AG09309 (cell line): ENCODE results near the gene TMPRSS11A.

Source experiments
- DNase-seq: peaks from one replicate; pipeline ENCODE4 v3.0.0-alpha.2; 2010; ENCODE audit warnings: low read depth
- H3K4me3 ChIP-seq: 2 replicates; pipeline ENCODE4 v1.5.1; 2011; ENCODE audit warnings: mild to moderate bottlenecking, low read depth, low read length, moderate library complexity; ENCODE audit not compliant: control insufficient read depth
- TF ChIP-seq, protein P1 (sequence below): IDR thresholded peaks from 2 replicates; pipeline ENCODE4 v1.5.1; 2011; ENCODE audit warnings: mild to moderate bottlenecking, low read depth, low read length, inconsistent platforms; ENCODE audit not compliant: insufficient read depth, control insufficient read depth; ENCODE audit errors: missing control alignments

Gene TMPRSS11A

DNA sequence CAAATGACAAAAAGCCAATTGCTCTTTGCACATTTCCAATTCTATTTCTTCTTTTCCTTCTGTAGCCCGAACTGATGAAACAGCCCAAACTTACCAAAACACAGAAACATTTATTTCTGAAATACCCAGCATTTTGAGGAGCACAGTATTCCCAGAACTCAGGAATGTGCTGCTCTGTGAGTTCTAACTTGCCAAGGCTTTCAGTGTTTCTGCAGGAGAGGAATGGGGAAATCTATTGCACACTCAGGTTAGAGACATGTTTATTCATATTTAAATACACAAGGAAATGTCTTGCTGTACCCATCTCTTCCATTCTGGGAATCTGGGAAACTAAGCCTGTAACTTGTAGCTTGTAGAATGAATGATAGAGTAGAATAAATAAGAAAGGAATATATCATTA, 90.2 kb downstream of the TMPRSS11A start:
- TF ChIP-seq, protein P1, sequence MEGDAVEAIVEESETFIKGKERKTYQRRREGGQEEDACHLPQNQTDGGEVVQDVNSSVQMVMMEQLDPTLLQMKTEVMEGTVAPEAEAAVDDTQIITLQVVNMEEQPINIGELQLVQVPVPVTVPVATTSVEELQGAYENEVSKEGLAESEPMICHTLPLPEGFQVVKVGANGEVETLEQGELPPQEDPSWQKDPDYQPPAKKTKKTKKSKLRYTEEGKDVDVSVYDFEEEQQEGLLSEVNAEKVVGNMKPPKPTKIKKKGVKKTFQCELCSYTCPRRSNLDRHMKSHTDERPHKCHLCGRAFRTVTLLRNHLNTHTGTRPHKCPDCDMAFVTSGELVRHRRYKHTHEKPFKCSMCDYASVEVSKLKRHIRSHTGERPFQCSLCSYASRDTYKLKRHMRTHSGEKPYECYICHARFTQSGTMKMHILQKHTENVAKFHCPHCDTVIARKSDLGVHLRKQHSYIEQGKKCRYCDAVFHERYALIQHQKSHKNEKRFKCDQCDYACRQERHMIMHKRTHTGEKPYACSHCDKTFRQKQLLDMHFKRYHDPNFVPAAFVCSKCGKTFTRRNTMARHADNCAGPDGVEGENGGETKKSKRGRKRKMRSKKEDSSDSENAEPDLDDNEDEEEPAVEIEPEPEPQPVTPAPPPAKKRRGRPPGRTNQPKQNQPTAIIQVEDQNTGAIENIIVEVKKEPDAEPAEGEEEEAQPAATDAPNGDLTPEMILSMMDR, result no peak
- no peak for DNase-seq

GRCh38 chr4:67871867-67872266, 91.4 kb downstream of the TMPRSS11A start:
- TF ChIP-seq, protein P1, result peak; percentile 56
- H3K4me3 ChIP-seq, result no peak overlapping the region
- peak; percentile 20 for DNase-seq

More for the DNA sequence above, 90.2 kb downstream of the TMPRSS11A start:
- H3K4me3 ChIP-seq, result no peak overlapping the region

DNA sequence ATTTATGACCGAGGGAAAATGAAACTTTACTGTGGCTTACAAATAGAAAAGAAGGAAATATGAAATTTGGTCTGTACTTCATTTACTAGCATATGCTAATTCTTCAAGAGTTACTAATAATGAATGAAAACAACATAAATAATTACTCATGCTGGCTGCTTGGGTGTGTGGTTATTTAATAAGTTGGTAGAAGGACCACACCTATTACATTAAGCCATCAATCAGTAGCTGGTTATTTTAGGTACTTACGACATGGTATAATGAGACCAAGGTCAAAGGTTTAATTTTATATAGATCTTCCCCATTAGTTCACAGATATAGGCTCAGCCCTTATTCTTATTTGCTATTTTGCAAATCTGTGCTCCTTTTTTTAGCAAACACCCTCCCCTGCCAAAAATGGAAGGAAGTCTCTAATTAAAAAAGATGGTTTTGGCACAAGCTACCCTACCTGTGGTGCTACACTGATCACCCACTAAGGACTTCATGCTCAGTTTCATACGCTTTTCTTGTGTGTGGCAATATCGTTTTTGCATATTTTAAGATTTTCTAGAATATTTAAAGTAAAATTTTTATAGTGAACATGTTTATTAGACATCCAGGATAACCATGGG, 93.6 kb downstream of the TMPRSS11A start:
- TF ChIP-seq, protein P1, result no peak
- DNase-seq, result no peak
- no peak overlapping the region for H3K4me3 ChIP-seq

GRCh38 chr4:67861513-67861912, 101.8 kb downstream of the TMPRSS11A start:
- TF ChIP-seq, protein P1, result no peak
- DNase-seq, result no peak
- no peak overlapping the region for H3K4me3 ChIP-seq
